ENCODE data around the gene BICC1.

Gene BICC1

GRCh38 chr10:58651040-58651439 is 138.4 kb downstream of the BICC1 start:
- no peak overlapping the region for H3K4me3 ChIP-seq (ENCODE audit: low read depth, low read length)
- DNase-seq (ENCODE audit: low read depth): no peak
- TF ChIP-seq POLR2A (IDR thresholded peaks at IDR 0.05; ENCODE audit: extremely low read depth, insufficient read length) (no peak), MYC (IDR thresholded peaks at IDR 0.05; ENCODE audit: low read depth, low read length) (no peak)
- TF ChIP-seq, protein P1, sequence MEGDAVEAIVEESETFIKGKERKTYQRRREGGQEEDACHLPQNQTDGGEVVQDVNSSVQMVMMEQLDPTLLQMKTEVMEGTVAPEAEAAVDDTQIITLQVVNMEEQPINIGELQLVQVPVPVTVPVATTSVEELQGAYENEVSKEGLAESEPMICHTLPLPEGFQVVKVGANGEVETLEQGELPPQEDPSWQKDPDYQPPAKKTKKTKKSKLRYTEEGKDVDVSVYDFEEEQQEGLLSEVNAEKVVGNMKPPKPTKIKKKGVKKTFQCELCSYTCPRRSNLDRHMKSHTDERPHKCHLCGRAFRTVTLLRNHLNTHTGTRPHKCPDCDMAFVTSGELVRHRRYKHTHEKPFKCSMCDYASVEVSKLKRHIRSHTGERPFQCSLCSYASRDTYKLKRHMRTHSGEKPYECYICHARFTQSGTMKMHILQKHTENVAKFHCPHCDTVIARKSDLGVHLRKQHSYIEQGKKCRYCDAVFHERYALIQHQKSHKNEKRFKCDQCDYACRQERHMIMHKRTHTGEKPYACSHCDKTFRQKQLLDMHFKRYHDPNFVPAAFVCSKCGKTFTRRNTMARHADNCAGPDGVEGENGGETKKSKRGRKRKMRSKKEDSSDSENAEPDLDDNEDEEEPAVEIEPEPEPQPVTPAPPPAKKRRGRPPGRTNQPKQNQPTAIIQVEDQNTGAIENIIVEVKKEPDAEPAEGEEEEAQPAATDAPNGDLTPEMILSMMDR (IDR thresholded peaks at IDR 0.05; ENCODE audit: low read depth, low read length): no peak
- TF ChIP-seq, protein P2, sequence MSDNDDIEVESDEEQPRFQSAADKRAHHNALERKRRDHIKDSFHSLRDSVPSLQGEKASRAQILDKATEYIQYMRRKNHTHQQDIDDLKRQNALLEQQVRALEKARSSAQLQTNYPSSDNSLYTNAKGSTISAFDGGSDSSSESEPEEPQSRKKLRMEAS (IDR thresholded peaks at IDR 0.05; ENCODE audit: low read depth, low read length): no peak

DNA sequence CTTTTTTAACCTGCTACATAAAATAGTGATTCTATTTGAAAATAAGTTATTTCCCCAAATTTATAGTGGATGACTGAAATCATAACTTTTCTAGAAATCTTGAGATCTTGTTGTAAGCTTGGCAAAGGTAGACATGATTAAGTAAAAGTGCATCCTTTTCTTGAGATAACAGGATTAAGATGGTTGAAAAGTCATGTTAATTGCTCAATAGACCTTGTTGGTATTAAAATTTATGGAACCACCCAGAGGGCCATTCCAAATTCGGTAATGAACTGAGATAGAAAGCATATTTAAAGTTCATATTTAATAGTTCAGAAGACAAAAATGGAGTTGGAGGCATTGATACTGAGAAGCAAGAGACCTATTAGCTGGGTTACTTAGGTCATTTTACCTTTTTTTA is 139.1 kb downstream of the BICC1 start:
- H3K4me3 ChIP-seq (ENCODE audit: low read depth, low read length): no peak overlapping the region
- TF ChIP-seq, protein P2 (IDR thresholded peaks at IDR 0.05; ENCODE audit: low read depth, low read length): no peak
- TF ChIP-seq, protein P1 (IDR thresholded peaks at IDR 0.05; ENCODE audit: low read depth, low read length): no peak
- TF ChIP-seq MYC (IDR thresholded peaks at IDR 0.05; ENCODE audit: low read depth, low read length) (no peak), POLR2A (IDR thresholded peaks at IDR 0.05; ENCODE audit: extremely low read depth, insufficient read length) (no peak)
- no peak for DNase-seq (ENCODE audit: low read depth)

DNA sequence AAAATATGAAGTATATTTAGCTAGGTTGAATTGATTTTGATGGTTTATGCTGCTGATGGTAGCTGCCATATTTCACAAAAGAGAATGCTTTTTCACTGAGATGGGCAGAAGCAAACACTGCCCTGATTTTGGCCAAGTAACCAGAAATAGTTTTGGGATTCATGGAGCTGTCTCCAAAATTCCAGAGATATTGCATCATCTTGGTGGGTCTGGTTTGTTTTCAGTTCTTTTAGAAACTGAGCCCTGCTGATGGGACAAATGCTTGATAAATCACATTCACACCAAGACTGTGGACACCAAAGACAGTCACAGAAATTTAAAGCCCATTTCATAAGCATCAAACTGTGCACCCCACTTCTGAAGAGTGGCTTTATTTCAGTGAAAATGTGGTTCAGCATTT is 140.5 kb downstream of the BICC1 start:
- H3K4me3 ChIP-seq (ENCODE audit: low read depth, low read length): no peak overlapping the region
- TF ChIP-seq, protein P2 (IDR thresholded peaks at IDR 0.05; ENCODE audit: low read depth, low read length): no peak
- TF ChIP-seq, protein P1 (IDR thresholded peaks at IDR 0.05; ENCODE audit: low read depth, low read length): no peak
- no peak for TF ChIP-seq MYC (IDR thresholded peaks at IDR 0.05; ENCODE audit: low read depth, low read length)
- no peak for TF ChIP-seq POLR2A (IDR thresholded peaks at IDR 0.05; ENCODE audit: extremely low read depth, insufficient read length)
- no peak for DNase-seq (ENCODE audit: low read depth)

- no peak for TF ChIP-seq POLR2A (IDR thresholded peaks at IDR 0.05; ENCODE audit: extremely low read depth, insufficient read length)
- no peak overlapping the region for H3K4me3 ChIP-seq (ENCODE audit: low read depth, low read length)
- DNase-seq (ENCODE audit: low read depth): no peak
Measured at GRCh38 chr10:58660575-58661255, 148.0 kb downstream of the BICC1 start.

- TF ChIP-seq POLR2A (IDR thresholded peaks at IDR 0.05; ENCODE audit: extremely low read depth, insufficient read length) (no peak), MYC (IDR thresholded peaks at IDR 0.05; ENCODE audit: low read depth, low read length) (no peak)
- TF ChIP-seq, protein P1 (IDR thresholded peaks at IDR 0.05; ENCODE audit: low read depth, low read length): no peak
- TF ChIP-seq, protein P2 (IDR thresholded peaks at IDR 0.05; ENCODE audit: low read depth, low read length): no peak
- no peak for DNase-seq (ENCODE audit: low read depth)
- no peak overlapping the region for H3K4me3 ChIP-seq (ENCODE audit: low read depth, low read length)
Measured at GRCh38 chr10:58661336-58661735, 148.7 kb downstream of the BICC1 start.

DNA sequence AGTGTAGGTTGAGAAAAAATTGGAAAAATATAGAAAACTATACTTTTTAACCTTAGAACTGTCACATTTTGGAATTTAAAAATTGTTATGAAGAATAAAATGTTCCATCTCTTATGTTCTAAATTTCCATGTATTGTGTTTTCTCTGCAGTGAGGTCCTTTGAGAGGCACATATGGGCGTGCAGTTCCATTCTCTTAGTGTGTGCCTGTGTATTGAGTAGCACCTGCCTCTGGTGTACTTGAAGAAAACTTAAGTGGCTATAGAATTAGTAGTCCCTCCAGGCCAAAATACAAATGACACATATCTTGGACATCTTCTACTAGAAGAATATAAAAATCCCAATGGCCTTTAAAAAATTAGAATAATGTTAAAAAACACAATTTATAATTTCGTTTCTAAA is 149.2 kb downstream of the BICC1 start:
- TF ChIP-seq, protein P2 (IDR thresholded peaks at IDR 0.05; ENCODE audit: low read depth, low read length): no peak
- TF ChIP-seq, protein P1 (IDR thresholded peaks at IDR 0.05; ENCODE audit: low read depth, low read length): no peak
- TF ChIP-seq MYC (IDR thresholded peaks at IDR 0.05; ENCODE audit: low read depth, low read length): no peak
- TF ChIP-seq POLR2A (IDR thresholded peaks at IDR 0.05; ENCODE audit: extremely low read depth, insufficient read length): no peak
- DNase-seq (ENCODE audit: low read depth): no peak
- no peak overlapping the region for H3K4me3 ChIP-seq (ENCODE audit: low read depth, low read length)
